Measurements from ENCODE around the gene RRP1.

The RRP1 gene

DNA sequence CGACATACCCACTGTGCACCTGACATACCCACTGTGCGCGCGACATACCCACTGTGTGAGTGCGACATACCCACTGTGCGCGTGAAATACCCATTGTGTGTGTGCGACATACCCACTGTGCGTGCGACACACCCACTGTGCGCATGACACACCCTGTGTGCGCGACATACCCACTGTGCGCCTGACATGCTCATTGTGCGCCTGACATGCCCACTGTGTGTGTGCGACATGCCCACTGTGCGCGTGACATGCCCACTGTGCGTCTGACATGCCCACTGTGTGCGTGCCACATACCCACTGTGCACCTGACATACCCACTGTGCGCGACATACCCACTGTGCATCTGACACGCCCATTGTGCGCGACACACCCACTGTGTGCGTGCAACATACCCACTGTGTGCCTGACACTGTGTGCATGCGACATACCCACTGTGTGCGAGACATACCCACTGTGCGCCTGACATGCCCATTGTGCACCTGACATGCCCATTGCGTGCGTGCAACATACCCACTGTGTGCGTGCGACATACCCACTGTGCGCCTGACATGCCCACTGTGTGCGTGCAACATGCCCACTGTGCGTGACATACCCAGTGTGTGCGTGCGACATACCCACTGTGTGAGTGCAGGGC is 2.5 kb upstream of the RRP1 start:
- WGBS, 2 experiments = 95% methylated on average over 38 of the region's 38 CpGs
- Histone ChIP-seq H3K27me3 (ENCODE audit: control insufficient read depth, insufficient read depth, low read length, poor library complexity, severe bottlenecking) (no peaks in the 10 kb centered on the region), H3K4me3 (ENCODE audit: insufficient read depth, low read depth, low read length) (no peak overlapping the region)

DNA sequence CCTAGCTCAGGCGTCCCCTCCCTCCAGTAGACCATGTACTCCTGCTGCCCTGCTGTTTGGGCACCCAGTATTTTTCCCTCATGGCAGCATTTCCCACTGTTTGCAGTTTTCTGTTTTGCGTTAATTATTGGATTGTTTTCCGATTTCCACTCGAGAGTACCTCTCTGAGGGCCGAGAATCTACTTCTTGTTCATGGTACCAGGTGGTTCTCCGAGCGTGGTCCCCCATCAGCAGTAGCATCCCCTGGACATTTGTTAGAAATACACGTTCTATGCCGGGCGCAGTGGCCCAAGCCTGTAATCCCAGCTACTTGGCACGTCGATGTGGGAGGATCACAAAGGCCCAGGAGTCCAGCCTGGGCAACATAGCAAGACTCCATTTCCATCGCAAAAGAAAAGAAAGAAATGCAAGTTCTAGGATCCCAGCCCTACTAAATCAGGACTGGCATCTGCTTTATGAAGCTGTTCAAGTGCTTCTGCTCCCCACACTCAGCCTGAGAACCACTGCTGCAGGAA is 690 bp downstream of the RRP1 start:
- H3K9me3 ChIP-seq (ENCODE audit: control insufficient read depth, low read length) = no peaks in the 10 kb centered on the region
- H3K27me3 ChIP-seq (ENCODE audit: control insufficient read depth, insufficient read depth, low read length, poor library complexity, severe bottlenecking) = no peaks in the 10 kb centered on the region
- H3K4me3 ChIP-seq (ENCODE audit: insufficient read depth, low read depth, low read length) = peak overlapping the region; percentile 89
- 21 to 25% methylated on average over 13 of the region's 13 CpGs for WGBS, 2 experiments
- peaks cover 13% of the 10 kb centered on the region for H3K4me1 ChIP-seq (ENCODE audit: control insufficient read depth, insufficient read depth, low read length)
- peaks cover 24% of the 10 kb centered on the region for H3K36me3 ChIP-seq (ENCODE audit: control insufficient read depth, insufficient read depth, low read length)
- H3K27ac ChIP-seq (ENCODE audit: insufficient read depth, low read depth, low read length, poor library complexity, severe bottlenecking) = peak overlapping the region; percentile 11

More for the DNA sequence above, 2.5 kb upstream of the RRP1 start:
- H3K27ac ChIP-seq (ENCODE audit: insufficient read depth, low read depth, low read length, poor library complexity, severe bottlenecking) = no peak overlapping the region
- no peaks in the 10 kb centered on the region for H3K9me3 ChIP-seq (ENCODE audit: control insufficient read depth, low read length)
- peaks cover under 1% of the 10 kb centered on the region for H3K36me3 ChIP-seq (ENCODE audit: control insufficient read depth, insufficient read depth, low read length)
- peaks cover 13% of the 10 kb centered on the region for H3K4me1 ChIP-seq (ENCODE audit: control insufficient read depth, insufficient read depth, low read length)

GRCh38 chr21:43792406-43792805 is 3.0 kb downstream of the RRP1 start:
- Histone ChIP-seq H3K36me3 (ENCODE audit: control insufficient read depth, insufficient read depth, low read length) (peaks cover 47% of the 10 kb centered on the region), H3K4me3 (ENCODE audit: insufficient read depth, low read depth, low read length) (no peak overlapping the region)
- WGBS, 2 experiments = 94 to 97% methylated on average over 8 of the region's 8 CpGs

DNA sequence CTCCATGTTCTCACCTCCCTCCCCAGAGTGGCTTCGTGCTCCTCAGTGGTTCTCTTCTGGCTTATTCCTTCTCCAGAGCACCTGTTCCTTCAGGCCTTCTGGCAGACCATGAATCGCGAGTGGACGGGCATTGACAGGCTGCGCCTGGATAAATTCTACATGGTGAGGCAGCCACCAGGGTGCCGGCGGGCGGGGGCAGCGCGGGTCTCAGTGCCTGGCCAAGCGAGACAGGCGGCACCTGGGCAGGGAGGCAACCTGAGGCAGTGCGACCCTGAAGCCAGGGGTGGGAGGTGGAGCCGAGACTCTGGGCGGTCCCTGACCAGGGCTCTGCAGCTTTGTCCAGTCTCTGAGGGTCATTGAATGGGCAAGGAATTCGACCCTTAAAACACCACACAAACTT is 3.9 kb downstream of the RRP1 start:
- H3K4me3 ChIP-seq (ENCODE audit: insufficient read depth, low read depth, low read length) = no peak overlapping the region
- H3K27ac ChIP-seq (ENCODE audit: insufficient read depth, low read depth, low read length, poor library complexity, severe bottlenecking) = no peak overlapping the region

More at GRCh38 chr21:43792406-43792805, 3.0 kb downstream of the RRP1 start:
- no peaks in the 10 kb centered on the region for H3K9me3 ChIP-seq (ENCODE audit: control insufficient read depth, low read length)
- no peaks in the 10 kb centered on the region for H3K27me3 ChIP-seq (ENCODE audit: control insufficient read depth, insufficient read depth, low read length, poor library complexity, severe bottlenecking)
- peaks cover 13% of the 10 kb centered on the region for H3K4me1 ChIP-seq (ENCODE audit: control insufficient read depth, insufficient read depth, low read length)
- no peak overlapping the region for H3K27ac ChIP-seq (ENCODE audit: insufficient read depth, low read depth, low read length, poor library complexity, severe bottlenecking)

DNA sequence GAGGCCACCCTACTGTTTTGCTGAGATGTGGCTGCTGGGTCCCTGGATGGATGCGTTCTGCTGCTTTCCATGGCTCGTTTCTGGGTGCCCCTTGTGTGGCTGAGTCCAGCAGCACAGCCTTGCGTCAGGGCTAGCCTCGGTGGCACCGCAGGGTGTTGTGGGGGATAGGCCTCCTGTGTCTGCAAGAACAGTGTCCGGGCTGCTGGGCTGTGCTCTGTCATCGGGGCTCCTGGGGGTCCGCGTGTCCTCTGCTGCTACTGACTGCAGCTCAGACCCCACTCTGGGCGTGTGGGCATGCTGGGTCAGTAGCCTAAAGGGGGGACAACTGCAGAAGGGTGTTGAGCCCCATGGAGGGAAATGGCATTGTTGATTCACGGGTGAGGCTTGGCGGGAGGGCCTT is 4.9 kb downstream of the RRP1 start:
- Histone ChIP-seq H3K27me3 (ENCODE audit: control insufficient read depth, insufficient read depth, low read length, poor library complexity, severe bottlenecking) (no peaks in the 10 kb centered on the region), H3K9me3 (ENCODE audit: control insufficient read depth, low read length) (no peaks in the 10 kb centered on the region), H3K27ac (ENCODE audit: insufficient read depth, low read depth, low read length, poor library complexity, severe bottlenecking) (no peak overlapping the region), H3K36me3 (ENCODE audit: control insufficient read depth, insufficient read depth, low read length) (peaks cover 60% of the 10 kb centered on the region), H3K4me1 (ENCODE audit: control insufficient read depth, insufficient read depth, low read length) (peaks cover 13% of the 10 kb centered on the region), H3K4me3 (ENCODE audit: insufficient read depth, low read depth, low read length) (no peak overlapping the region)
- WGBS, 2 experiments = 85 to 88% methylated on average over 12 of the region's 12 CpGs

More for the DNA sequence above, 3.9 kb downstream of the RRP1 start:
- H3K9me3 ChIP-seq (ENCODE audit: control insufficient read depth, low read length) = no peaks in the 10 kb centered on the region
- H3K4me1 ChIP-seq (ENCODE audit: control insufficient read depth, insufficient read depth, low read length) = peaks cover 13% of the 10 kb centered on the region
- 93 to 97% methylated on average over 16 of the region's 16 CpGs for WGBS, 2 experiments
- H3K27me3 ChIP-seq (ENCODE audit: control insufficient read depth, insufficient read depth, low read length, poor library complexity, severe bottlenecking) = no peaks in the 10 kb centered on the region
- peaks cover 52% of the 10 kb centered on the region for H3K36me3 ChIP-seq (ENCODE audit: control insufficient read depth, insufficient read depth, low read length)

DNA sequence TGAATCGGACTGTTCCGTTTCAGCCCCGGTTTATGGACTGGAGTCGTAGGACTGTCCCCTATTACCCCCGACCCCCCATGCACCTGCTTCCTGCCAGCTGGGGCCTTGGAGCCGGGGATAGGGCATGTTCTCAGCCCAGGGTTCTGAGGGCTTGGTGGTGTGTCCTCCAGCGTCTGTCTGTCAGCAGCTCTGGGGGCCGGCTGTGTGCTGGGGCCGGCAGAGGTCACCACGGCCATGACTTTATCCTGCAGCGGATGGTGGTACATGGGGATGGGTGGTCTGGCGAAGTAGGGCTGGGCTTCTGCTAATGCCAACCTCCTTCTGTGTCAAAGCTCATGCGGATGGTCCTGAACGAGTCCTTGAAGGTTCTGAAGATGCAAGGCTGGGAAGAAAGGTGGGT is 5.5 kb downstream of the RRP1 start:
- 92 to 94% methylated on average over 14 of the region's 14 CpGs for WGBS, 2 experiments
- Histone ChIP-seq H3K36me3 (ENCODE audit: control insufficient read depth, insufficient read depth, low read length) (peaks cover 63% of the 10 kb centered on the region), H3K27me3 (ENCODE audit: control insufficient read depth, insufficient read depth, low read length, poor library complexity, severe bottlenecking) (no peaks in the 10 kb centered on the region)

DNA sequence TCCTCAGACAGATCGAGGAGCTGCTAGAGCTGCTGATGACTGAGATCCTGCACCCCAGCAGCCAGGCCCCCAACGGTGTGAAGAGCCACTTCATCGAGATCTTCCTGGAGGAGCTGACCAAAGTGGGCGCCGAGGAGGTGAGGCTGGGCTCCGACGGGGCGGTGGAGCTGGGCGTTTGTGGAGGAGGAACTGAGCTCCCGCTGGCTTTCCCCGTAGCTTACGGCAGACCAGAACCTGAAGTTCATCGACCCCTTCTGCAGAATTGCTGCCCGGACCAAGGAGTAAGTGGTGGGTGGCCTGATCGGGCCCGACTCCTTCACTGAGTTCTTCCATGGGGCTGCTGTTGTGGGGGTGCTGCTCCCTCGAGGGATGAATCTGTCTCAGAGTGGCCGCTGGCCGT is 8.0 kb downstream of the RRP1 start:
- no peak overlapping the region for H3K27ac ChIP-seq (ENCODE audit: insufficient read depth, low read depth, low read length, poor library complexity, severe bottlenecking)
- no peak overlapping the region for H3K4me3 ChIP-seq (ENCODE audit: insufficient read depth, low read depth, low read length)
- H3K9me3 ChIP-seq (ENCODE audit: control insufficient read depth, low read length) = no peaks in the 10 kb centered on the region
- no peaks in the 10 kb centered on the region for H3K4me1 ChIP-seq (ENCODE audit: control insufficient read depth, insufficient read depth, low read length)
- WGBS, 2 experiments = 93% methylated on average over 19 of the region's 19 CpGs
- H3K27me3 ChIP-seq (ENCODE audit: control insufficient read depth, insufficient read depth, low read length, poor library complexity, severe bottlenecking) = no peaks in the 10 kb centered on the region
- peaks cover 74% of the 10 kb centered on the region for H3K36me3 ChIP-seq (ENCODE audit: control insufficient read depth, insufficient read depth, low read length)

More for the DNA sequence above, 5.5 kb downstream of the RRP1 start:
- H3K4me1 ChIP-seq (ENCODE audit: control insufficient read depth, insufficient read depth, low read length) = peaks cover 13% of the 10 kb centered on the region
- H3K9me3 ChIP-seq (ENCODE audit: control insufficient read depth, low read length) = no peaks in the 10 kb centered on the region
- H3K4me3 ChIP-seq (ENCODE audit: insufficient read depth, low read depth, low read length) = no peak overlapping the region
- no peak overlapping the region for H3K27ac ChIP-seq (ENCODE audit: insufficient read depth, low read depth, low read length, poor library complexity, severe bottlenecking)

DNA sequence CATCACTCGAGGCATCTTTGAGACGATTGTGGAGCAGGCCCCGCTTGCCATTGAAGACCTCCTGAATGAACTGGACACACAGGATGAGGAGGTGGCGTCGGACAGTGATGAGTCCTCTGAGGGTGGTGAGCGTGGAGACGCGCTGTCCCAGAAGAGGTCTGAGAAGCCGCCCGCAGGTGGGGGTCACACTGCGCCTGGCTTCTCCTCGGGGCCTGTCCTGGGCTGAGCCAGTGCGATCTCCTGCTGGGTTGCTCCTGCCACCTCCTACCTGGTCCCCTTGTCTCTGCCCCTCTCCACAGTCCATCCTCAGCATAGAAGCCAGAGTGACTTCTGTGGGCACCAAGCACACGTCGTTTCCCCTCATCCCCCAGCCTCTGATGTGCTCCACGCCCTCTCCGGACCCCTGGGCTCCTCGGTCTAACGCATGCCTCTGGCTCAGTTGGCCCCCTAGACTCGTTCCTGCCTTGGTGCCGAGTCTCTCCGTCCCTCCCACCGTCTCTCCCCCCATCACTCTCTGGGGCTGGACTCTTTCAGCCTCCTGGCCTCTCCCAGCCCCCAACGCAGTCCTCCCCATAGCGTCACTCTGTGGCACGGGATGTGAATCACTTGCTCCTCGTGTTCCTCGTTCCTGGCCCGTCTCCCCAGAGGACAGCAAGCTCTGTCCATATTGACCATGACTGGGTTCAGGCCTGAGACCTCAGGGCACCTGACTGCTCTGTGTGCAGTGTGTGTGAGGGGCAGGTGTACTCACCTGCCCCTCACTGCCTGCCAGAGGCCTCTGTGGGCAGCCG is 8.7 kb downstream of the RRP1 start:
- Histone ChIP-seq H3K9me3 (ENCODE audit: control insufficient read depth, low read length) (no peaks in the 10 kb centered on the region), H3K27me3 (ENCODE audit: control insufficient read depth, insufficient read depth, low read length, poor library complexity, severe bottlenecking) (no peaks in the 10 kb centered on the region), H3K36me3 (ENCODE audit: control insufficient read depth, insufficient read depth, low read length) (peaks cover 69% of the 10 kb centered on the region), H3K4me3 (ENCODE audit: insufficient read depth, low read depth, low read length) (no peak overlapping the region), H3K4me1 (ENCODE audit: control insufficient read depth, insufficient read depth, low read length) (no peaks in the 10 kb centered on the region), H3K27ac (ENCODE audit: insufficient read depth, low read depth, low read length, poor library complexity, severe bottlenecking) (no peak overlapping the region)
- 95 to 97% methylated on average over 30 of the region's 30 CpGs for WGBS, 2 experiments

DNA sequence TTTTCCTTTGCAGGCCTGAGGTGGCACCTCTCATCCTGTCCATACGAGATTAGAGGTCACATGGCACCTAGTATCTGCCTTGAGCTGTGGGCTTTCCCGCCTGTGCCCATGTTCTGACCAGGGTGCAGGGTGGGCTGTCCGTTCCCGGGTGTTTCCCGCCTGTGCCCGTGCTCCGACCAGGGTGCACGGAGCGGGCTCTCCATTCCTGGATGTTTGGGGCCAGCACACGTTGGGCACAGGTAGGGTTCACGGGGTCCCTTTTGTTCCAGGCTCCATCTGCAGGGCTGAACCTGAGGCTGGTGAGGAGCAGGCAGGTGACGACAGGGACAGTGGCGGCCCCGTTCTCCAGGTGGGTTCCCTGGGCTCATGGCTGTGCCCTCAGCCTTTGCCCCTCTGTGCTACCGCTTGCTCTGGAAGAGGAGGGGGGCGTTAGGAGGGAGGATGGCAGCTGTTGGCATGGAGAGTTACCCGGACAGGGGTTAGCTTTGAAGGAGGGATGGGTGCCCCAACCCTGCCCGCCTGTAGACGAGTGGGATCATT is 10.0 kb downstream of the RRP1 start:
- 95 to 96% methylated on average over 19 of the region's 19 CpGs for WGBS, 2 experiments
- Histone ChIP-seq H3K27me3 (ENCODE audit: control insufficient read depth, insufficient read depth, low read length, poor library complexity, severe bottlenecking) (no peaks in the 10 kb centered on the region), H3K27ac (ENCODE audit: insufficient read depth, low read depth, low read length, poor library complexity, severe bottlenecking) (no peak overlapping the region), H3K4me3 (ENCODE audit: insufficient read depth, low read depth, low read length) (no peak overlapping the region), H3K9me3 (ENCODE audit: control insufficient read depth, low read length) (no peaks in the 10 kb centered on the region), H3K4me1 (ENCODE audit: control insufficient read depth, insufficient read depth, low read length) (no peaks in the 10 kb centered on the region), H3K36me3 (ENCODE audit: control insufficient read depth, insufficient read depth, low read length) (peaks cover 59% of the 10 kb centered on the region)

GRCh38 chr21:43800124-43800523 is 10.7 kb downstream of the RRP1 start:
- no peak overlapping the region for H3K4me3 ChIP-seq (ENCODE audit: insufficient read depth, low read depth, low read length)
- H3K4me1 ChIP-seq (ENCODE audit: control insufficient read depth, insufficient read depth, low read length) = no peaks in the 10 kb centered on the region
- H3K36me3 ChIP-seq (ENCODE audit: control insufficient read depth, insufficient read depth, low read length) = peaks cover 55% of the 10 kb centered on the region
- H3K9me3 ChIP-seq (ENCODE audit: control insufficient read depth, low read length) = no peaks in the 10 kb centered on the region
- H3K27me3 ChIP-seq (ENCODE audit: control insufficient read depth, insufficient read depth, low read length, poor library complexity, severe bottlenecking) = no peaks in the 10 kb centered on the region
- no peak overlapping the region for H3K27ac ChIP-seq (ENCODE audit: insufficient read depth, low read depth, low read length, poor library complexity, severe bottlenecking)
- 96% methylated on average over 17 of the region's 17 CpGs for WGBS, 2 experiments

Data from ectodermal cell (in vitro differentiated cells).